GM12872 (cell line): ENCODE results near the gene GABRG3.

Source experiments
- TF ChIP-seq, protein P1 (sequence below): IDR thresholded peaks from 3 replicates; pipeline ENCODE4 v1.5.1; 2011; ENCODE audit warnings: low read depth, mild to moderate bottlenecking, low read length, moderate library complexity; ENCODE audit not compliant: insufficient read depth

Gene GABRG3

DNA sequence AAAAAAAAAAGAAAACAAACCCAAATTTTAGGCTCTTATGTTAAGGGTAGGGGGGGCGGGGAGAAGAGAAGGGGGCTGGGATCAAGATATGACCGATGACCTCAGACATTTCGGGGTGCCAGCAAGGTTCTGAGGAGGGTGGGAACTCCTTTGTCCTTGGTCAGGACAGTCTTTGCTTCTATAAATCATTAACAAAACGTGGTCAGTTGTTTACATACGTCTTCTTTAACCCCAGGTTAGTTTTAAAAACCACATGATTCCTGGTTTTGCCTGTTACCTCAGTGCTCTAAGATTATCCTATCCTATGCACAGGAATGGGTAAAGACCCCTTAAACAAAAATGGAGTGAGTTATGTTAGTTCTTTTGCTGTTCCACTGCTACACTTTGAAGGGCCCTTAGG is 285.5 kb downstream of the GABRG3 start:
- TF ChIP-seq, protein P1, sequence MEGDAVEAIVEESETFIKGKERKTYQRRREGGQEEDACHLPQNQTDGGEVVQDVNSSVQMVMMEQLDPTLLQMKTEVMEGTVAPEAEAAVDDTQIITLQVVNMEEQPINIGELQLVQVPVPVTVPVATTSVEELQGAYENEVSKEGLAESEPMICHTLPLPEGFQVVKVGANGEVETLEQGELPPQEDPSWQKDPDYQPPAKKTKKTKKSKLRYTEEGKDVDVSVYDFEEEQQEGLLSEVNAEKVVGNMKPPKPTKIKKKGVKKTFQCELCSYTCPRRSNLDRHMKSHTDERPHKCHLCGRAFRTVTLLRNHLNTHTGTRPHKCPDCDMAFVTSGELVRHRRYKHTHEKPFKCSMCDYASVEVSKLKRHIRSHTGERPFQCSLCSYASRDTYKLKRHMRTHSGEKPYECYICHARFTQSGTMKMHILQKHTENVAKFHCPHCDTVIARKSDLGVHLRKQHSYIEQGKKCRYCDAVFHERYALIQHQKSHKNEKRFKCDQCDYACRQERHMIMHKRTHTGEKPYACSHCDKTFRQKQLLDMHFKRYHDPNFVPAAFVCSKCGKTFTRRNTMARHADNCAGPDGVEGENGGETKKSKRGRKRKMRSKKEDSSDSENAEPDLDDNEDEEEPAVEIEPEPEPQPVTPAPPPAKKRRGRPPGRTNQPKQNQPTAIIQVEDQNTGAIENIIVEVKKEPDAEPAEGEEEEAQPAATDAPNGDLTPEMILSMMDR, result no peak

DNA sequence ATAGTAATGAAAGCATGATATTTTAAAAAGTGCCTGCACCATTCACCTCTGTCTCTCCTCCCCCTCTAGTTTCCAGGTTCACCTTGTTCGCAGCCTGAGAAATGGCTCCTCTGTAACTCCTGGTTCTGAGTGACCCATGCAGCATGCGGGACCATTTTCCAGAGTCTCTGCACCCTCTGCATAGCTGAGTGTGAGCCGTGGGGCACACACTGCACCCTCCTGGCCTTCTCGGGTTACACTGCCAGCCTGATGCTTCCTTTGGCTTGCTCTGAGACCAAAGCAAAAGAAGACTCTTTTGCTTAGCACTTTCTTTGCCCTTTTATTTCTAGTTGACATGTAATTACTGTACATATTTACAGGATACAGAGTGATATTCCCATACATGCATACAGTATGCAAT is 287.3 kb downstream of the GABRG3 start:
- TF ChIP-seq, protein P1, result no peak

DNA sequence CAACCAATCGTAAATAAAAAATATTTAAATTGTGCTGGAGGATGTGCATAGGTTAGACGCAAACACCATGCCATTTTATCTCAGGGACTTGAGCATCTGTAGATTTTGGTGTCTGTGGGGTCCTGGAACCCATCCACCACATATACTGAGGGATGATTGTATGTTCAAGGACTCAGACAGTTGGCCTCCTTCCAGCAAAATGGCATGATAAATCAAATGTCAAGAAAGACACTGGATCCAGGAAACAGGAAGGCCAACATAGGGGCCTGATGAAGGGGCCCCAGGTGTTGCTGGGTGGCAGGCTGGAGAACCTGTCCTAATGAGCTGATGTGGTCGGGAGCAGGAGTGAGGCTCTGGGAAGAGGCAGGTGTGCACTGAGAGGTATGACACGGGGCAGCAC is 289.5 kb downstream of the GABRG3 start:
- TF ChIP-seq, protein P1, result no peak

DNA sequence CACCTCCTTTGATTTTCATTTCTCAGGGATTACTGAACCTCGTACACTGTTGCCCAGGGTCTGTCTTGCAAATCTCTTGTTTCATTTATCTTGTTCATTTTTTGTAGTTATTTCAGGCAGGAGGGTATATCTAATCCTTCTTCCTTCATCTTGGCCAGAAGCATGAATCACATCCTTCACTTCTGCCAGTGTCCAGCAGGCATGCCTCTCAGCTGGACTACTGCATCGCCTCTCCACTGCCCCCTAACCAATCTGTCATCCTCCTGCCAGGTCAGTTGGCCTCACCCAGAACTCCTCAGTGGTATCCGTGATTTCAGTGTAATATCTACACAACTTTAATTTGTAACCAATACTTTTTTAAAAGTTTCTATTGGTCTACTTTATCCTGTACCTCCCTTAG is 297.9 kb downstream of the GABRG3 start:
- TF ChIP-seq, protein P1, result no peak

DNA sequence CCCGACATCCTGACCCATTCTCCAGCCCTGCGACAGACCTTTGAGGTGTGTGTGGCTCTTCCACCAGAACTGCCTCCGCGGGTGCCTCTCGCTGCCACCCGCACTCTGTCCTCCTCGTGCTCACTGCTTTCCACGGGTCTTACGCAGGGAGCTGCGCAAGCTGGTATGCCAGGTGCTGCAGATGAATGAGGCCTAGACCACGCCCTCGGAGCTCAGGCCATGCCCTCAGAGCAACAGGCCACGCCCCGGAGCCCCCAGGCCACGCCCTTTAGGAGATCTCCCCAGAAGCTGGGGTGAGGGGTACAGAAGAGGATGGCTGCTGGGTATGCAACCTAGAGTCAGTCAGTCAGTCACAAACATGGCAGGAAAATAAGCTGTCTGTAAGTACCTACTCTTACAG is 300.3 kb downstream of the GABRG3 start:
- TF ChIP-seq, protein P1, result no peak

DNA sequence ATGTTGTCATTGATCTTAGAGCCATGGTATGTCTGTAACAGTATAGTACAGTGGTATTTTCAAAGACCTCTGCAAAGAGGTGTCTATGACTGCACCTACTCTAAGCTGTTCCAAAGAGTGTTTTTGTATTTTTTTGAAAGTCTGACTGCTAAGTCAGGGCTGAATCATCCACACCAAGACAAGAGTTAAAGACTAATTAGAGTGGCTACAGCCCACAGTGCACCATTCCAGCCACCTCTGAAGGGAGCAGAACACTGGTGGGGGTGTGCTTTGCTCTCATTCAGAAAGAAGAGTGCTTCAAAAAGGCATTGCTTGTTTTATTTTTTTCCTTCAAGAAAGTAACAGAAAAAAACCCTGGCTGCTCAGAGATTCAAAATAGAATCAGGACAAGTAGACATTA is 301.4 kb downstream of the GABRG3 start:
- TF ChIP-seq, protein P1, result no peak

DNA sequence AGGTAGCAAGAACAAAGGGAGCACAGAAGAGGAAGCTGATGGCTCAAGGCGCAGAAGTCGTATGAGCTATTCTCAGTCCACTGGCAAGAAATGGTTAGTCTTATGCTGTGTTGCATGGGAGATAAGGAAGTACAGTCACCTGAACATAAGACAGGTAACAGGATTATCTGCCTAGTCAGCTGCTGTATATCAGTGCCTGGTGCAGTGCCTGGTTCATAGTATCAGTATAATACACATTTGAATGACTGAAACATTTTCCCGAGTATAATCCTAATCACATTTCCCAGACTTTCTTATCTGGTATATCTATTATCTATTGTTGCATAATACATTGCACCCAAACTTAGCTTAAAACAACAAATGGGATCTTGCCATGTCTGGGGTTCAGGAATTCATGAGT is 302.5 kb downstream of the GABRG3 start:
- TF ChIP-seq, protein P1, result no peak

DNA sequence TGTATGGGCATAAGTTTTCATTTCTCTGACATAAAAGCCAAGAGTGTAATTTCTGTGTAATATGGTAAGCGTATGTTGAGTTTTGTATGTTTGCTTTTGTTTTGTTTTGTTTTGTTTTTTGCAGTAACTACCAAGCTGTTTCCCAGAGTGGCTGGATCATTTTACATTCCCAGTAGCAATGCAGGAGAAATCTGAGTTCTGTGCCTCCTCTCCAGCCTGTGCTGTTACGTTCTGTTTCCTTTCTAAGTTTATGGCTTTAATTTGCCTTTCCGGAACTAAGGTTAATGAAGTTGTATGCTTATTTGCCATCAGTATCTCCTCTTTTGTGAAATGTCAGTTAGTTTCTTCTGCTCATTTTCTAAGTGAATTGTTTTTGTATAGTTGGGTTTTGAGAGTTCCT is 307.8 kb downstream of the GABRG3 start:
- TF ChIP-seq, protein P1, result no peak
